ENCODE measurements around the gene WDR48.

The WDR48 gene

GRCh38 chr3:39063143-39063542 is 11.3 kb downstream of the WDR48 start:
- DNase-seq (ENCODE audit: low read depth, low spot score) = no peak

- peak; percentile 87 for DNase-seq (ENCODE audit: low read depth, low spot score)
Observed at GRCh38 chr3:39064646-39065045, 12.8 kb downstream of the WDR48 start.

- peak; percentile 77 for DNase-seq (ENCODE audit: low read depth, low spot score)
Observed at GRCh38 chr3:39065197-39065596, 13.4 kb downstream of the WDR48 start.

GRCh38 chr3:39067286-39067685 is 15.5 kb downstream of the WDR48 start:
- DNase-seq (ENCODE audit: low read depth, low spot score) = peak; percentile 3

- DNase-seq (ENCODE audit: low read depth, low spot score) = no peak
Observed at GRCh38 chr3:39068556-39068955, 16.7 kb downstream of the WDR48 start.

GRCh38 chr3:39075910-39076309 is 24.1 kb downstream of the WDR48 start:
- no peak for DNase-seq (ENCODE audit: low read depth, low spot score)

- no peak for DNase-seq (ENCODE audit: low read depth, low spot score)
Observed at GRCh38 chr3:39079530-39079929, 27.7 kb downstream of the WDR48 start.

GRCh38 chr3:39080026-39080425 is 28.2 kb downstream of the WDR48 start:
- no peak for DNase-seq (ENCODE audit: low read depth, low spot score)

- no peak for DNase-seq (ENCODE audit: low read depth, low spot score)
Observed at GRCh38 chr3:39082666-39083313, 31.0 kb downstream of the WDR48 start.

- DNase-seq (ENCODE audit: low read depth, low spot score) = no peak
Observed at GRCh38 chr3:39086144-39086543, 34.3 kb downstream of the WDR48 start.

GRCh38 chr3:39088456-39088855 is 36.6 kb downstream of the WDR48 start:
- no peak for DNase-seq (ENCODE audit: low read depth, low spot score)

- DNase-seq (ENCODE audit: low read depth, low spot score) = no peak
Observed at GRCh38 chr3:39088889-39089288, 37.1 kb downstream of the WDR48 start.

GRCh38 chr3:39090922-39091321 is 39.1 kb downstream of the WDR48 start:
- DNase-seq (ENCODE audit: low read depth, low spot score) = no peak

GRCh38 chr3:39094851-39095677 is 43.2 kb downstream of the WDR48 start:
- DNase-seq (ENCODE audit: low read depth, low spot score) = no peak

- DNase-seq (ENCODE audit: low read depth, low spot score) = no peak
Observed at GRCh38 chr3:39095778-39096177, 44.0 kb downstream of the WDR48 start.

- DNase-seq (ENCODE audit: low read depth, low spot score) = peak; percentile 58
Observed at GRCh38 chr3:39096775-39097174, 45.0 kb downstream of the WDR48 start.

- DNase-seq (ENCODE audit: low read depth, low spot score) = no peak
Observed at GRCh38 chr3:39097716-39098472, 46.1 kb downstream of the WDR48 start.

GRCh38 chr3:39098473-39099000 is 46.7 kb downstream of the WDR48 start:
- DNase-seq (ENCODE audit: low read depth, low spot score) = no peak

GRCh38 chr3:39099242-39099641 is 47.4 kb downstream of the WDR48 start:
- DNase-seq (ENCODE audit: low read depth, low spot score) = no peak

- DNase-seq (ENCODE audit: low read depth, low spot score) = no peak
Observed at GRCh38 chr3:39099738-39100499, 48.1 kb downstream of the WDR48 start.

- no peak for DNase-seq (ENCODE audit: low read depth, low spot score)
Observed at GRCh38 chr3:39100500-39100886, 48.7 kb downstream of the WDR48 start.
